GM21619 (cell line): ENCODE measurements around the gene CDC25B.

Experiments
- ATAC-seq: cut with Tn5 transposase; IDR thresholded peaks from one replicate; pipeline ENCODE4 v1.9.1; 2021; ENCODE audit not compliant: unreplicated experiment

Gene CDC25B

DNA sequence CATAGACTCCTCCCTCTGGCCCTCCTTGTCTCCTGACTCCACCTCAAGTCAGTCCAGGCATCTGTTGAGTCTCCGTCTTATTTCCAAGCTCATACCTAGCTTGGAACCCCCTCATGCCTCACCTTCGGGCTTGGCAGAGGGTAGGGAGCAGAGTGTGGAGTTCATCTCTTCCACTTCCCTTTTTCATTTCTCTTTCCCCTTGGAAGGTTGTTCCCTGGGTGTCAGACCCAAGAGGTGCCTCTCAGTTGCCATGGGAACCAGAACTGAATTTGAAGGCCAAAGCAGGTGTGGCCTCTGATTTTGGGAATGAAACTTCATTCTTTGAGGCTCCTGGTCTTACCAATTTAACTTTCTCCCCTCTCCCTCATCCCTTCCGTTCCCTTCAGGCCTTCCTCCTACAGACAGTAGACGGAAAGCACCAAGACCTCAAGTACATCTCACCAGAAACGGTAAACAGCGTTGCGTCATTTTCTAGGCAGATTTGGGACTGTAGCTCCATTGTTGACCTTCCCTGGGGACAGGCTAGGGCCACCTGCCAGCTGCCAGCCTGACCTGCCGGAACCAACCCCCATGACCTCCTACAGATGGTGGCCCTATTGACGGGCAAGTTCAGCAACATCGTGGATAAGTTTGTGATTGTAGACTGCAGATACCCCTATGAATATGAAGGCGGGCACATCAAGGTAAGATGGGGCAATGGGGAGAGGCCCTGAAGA lies 6.6 kb downstream of the CDC25B start:
- no peak for ATAC-seq

DNA sequence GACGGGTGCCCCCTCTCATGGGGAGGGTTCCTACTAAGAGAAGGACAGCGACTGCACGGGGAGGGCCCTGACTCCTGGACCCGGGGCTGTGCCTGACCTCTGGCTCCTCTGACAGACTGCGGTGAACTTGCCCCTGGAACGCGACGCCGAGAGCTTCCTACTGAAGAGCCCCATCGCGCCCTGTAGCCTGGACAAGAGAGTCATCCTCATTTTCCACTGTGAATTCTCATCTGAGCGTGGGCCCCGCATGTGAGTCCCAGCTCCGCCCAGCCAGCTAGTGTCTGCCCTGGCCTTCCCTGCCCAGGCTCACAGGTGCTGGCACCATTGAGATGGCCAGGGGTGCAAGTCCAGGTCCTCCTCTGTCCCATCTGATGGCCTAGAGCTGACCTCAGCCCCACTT lies 7.2 kb downstream of the CDC25B start:
- no peak for ATAC-seq

- ATAC-seq = no peak
Measured at GRCh38 chr20:3803854-3804253, 7.7 kb downstream of the CDC25B start.

- no peak for ATAC-seq
Measured at GRCh38 chr20:3804254-3804751, 8.2 kb downstream of the CDC25B start.

GRCh38 chr20:3804781-3805180 lies 8.7 kb downstream of the CDC25B start:
- ATAC-seq = no peak

DNA sequence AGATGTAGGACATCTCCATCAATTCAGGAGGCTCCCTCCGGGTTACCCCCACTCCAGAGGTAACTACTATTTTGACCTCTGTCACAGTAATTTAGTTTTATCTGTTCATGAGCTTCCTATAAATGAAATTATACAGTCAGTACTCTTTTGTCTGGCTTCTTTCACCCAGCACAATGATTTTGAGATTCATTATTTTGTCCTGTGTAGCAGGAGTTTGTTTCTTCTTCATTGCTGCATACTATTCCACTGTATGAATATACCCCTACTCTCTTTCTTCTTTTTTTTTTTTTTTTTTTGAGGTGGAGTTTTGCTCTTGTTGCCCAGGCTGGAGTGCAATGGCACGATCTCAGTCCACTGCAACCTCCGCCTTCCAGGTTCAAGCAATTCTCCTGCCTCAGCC lies 12.4 kb downstream of the CDC25B start:
- no peak for ATAC-seq

DNA sequence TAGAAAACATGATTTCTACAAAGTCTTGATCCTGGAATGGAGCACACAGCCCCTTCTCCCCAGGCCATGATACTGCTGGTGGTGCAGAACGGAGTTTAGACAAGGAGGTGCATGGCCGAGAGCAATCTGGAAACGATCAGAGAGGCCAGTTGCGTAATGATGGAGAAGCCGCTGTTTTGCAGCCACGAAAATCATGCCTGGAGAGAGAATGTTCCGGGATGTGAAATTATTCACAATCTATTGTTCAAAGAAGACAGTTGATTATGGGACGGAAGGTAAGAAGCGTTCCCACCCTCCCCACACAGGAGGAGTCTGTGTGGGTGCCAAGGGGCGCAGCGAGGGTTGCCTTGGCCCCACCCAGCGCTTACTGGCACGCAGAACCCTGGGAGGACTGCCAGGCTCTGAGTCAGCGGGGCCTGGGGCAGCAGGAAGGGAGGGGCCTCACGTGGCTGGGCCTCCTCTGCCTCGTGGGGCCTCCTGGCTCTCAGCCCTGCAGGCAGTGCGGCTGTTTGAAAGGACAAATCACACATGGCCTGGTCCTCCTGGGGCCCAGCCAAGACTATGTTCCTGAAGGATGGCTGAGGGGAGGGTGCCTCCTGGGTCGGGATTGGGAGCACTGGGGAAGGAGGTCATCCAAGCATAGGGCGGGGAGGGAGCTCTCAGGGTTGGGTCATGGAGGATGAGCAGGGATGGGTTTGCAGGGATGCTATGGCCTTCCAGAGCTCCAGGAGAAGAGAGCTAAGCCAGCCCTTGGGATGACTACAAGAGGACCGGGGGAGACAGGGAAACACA lies 15.6 kb downstream of the CDC25B start:
- no peak for ATAC-seq

DNA sequence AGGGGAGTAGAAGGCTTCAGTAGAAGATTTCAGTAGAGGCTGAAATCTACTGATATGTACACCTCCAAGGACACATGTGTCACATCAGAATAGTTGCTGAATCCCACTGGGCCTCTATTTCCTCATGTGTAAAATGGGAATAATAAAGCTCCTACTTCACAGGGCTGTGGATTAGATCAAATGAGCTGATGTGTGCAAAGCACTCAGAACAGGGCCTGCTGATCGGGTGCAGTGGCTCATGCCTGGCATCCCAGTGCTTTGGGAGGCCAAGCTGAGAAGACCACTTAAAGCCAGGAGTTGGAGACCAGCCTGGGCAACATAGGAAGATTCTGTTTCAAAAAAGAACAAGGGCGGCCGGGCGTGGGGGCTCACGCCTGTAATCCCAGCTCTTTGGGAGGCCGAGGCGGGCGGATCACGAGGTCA lies 16.2 kb downstream of the CDC25B start:
- no peak for ATAC-seq

DNA sequence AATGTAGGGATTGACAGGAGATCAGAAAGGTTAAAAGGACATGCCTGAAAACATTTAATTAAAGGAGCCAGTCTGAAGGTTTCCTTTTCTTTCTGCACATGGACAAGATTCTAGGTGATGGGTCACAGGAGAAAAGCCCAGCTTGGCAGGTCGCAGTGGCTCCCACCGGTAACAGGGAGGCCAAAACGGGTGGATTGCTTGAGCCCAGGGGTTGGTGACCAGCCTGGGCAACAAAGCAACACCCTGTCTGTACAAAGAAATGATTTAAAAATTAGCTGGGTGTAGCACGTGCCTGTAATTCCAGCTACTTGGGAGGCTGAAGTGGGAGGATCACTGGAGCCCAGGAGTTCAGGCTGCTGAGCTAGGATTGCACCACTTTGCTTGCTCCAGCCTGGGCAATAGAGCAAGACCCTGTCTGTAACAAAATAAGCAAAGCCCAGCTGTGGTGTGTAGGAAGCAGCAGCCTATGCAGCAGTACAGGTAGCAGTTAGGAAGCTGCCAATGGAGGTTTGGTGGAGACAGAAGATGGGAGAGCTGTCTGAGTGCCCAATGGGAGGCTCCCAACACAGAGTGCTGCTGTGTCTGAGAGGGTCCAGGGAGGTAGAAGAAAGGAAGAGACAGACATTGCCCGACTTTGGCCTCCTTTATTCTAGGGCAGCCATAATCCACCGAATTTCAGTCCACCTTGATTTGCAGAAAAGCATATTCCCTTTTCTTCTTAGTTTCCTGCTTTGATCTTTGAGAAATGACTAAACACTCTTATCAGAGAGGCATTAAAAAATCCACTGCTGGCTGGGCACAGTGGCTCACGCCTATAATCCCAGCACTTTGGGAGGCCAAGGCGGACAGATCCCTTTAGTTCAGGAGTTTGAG lies 17.1 kb downstream of the CDC25B start:
- ATAC-seq = no peak

GRCh38 chr20:3813848-3814581 lies 17.9 kb downstream of the CDC25B start:
- no peak for ATAC-seq

DNA sequence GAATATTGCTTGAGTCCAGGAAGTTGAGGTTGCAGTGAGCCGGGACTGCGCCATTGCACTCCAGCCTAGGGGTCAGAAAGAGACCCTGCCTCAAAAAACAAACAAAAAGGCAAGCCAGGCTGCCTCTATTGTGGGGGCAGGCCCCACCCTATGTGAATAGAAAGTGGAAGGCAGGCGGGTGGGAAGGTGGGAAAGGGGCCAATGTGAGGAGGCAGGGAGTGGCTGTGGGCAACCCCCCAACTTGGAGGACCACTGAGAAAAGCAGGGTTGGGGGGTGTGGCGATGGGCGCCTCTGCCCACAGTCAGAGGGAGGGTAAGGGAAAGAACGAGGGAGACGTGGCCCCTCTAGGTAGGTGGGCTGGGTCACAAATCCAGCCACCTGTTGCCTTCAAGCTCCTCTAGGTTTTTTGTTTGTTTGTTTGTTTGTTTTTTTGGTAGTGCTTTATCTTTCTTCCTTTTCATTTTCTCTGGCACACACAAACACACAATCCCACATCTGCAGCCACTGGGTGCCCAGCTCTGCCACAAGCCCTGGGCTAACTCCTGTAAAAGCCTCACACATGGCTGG lies 18.9 kb downstream of the CDC25B start:
- no peak for ATAC-seq

- ATAC-seq = no peak
Measured at GRCh38 chr20:3815703-3816315, 19.7 kb downstream of the CDC25B start.

GRCh38 chr20:3818155-3819151 lies 22.3 kb downstream of the CDC25B start:
- no peak for ATAC-seq

GRCh38 chr20:3819411-3820047 lies 23.4 kb downstream of the CDC25B start:
- no peak for ATAC-seq

DNA sequence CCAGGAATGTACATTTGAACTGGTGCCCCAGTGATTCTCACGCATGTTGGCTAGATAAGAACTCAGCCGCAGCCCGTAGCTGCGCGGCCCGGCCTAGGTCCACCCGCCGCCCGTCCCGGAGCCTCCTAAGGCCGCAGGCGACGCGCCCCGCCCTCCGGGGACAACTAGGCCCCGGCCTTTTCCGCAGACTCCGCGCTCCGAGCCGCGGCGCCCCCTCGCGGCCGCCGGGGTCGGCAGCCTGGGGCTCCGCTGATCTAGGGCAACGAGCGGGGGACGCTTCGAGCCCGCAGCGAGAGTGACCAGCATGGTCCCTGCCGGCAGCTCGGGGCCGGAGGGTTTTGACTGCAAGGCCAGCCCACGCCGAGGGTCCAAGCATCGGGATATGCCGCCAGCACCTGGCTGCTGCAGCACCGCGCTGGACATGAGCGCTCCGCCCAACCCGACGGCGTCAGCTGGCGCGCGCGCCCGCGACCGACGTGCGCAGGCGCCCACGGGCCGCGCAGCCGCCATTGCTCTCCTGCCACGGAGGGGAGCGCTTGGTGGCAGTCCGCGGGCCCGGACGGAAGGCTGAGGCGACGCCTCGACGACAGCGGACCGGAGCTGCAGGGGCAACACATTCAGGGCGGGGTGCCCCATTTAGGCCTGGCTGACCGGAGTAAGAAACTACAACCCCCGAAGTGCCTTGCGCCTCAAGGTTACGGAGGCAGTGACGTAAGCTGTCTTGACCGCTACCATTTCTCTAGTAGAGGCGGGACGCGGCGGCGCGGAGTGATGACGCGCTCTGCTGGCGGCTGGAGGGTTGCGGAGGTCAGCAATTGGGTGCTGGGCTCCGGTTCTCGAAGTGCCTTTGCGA lies 24.2 kb downstream of the CDC25B start, which contains the start of gene AP5S1:
Gene AP5S1 (plus strand): TSS at position 500 of the 853 bp plus-strand sequence. CDS start 1,571 bp downstream, outside the sequence.
- peak; percentile 76 for ATAC-seq

DNA sequence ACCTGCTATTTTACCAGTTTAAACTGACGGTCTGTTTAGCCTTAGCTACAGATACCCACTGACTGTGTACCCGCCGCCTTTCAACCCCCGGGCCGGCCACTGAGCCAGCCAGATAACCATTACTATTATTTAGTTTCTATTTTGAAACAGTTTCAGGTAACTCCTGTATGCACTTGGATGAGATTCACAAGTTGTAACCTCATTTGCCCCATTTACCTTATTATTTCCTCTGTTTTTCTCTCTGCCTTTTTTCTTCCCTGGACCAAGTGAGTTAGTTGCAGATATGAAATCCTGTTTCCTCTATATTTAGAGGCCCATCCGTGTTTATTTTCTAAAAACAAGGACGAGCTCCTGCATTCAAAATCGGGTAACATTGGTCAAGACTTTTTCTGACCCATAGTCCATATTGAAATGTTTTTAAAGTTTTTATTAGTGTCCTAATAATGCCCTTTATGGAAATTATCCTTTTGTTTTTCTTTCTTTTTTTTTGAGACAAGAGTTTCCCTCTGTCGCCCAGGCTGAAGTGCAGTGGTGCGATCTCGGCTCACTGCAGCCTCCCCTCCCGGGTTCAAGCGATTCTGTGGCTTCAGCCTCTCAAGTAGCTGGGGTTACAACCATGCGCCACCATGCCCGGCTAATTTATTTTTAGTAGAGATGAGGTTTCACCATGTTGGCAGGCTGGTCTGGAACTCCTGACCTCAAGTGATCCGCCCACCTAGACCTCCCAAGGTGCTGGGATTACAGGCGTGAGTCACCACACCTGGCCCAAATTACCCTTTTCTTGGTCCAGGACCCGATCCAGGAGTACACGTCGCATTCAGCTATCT lies 25.0 kb downstream of the CDC25B start:
- ATAC-seq = no peak
